GM12892 (cell line): Measurements from ENCODE around the gene OGDH.

Experiments
- POLR2A ChIP-seq: IDR thresholded peaks from 2 replicates; pipeline ENCODE4 v1.6.1; 2011; ENCODE audit warnings: low read depth, low read length, control low read depth
- POLR2AphosphoS5 ChIP-seq: IDR thresholded peaks from 2 replicates; pipeline ENCODE4 v1.6.1; 2011; ENCODE audit warnings: low read depth, low read length, control low read depth
- TAF1 ChIP-seq: IDR thresholded peaks from 2 replicates; pipeline ENCODE4 v1.6.1; 2011; ENCODE audit warnings: low read depth, mild to moderate bottlenecking, control low read depth, low read length, borderline replicate concordance

DNA sequence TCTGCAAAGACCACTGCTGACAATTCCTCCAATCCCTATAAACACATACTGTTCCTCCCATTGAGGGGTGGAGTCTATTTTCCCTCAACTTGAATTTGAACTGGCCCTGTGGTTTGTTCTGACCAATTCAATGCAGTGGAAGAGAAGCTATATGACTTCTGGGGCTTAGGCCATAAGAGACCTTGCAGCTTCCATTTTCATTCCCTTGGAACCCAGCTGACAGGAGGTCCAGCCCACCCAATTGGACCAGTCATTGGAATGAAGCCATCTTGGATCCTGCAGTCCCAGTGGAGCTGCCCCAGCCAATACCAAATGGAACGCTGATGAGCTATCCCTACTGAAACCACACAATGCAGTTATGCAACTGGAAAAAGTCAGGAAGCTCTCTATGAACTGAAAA lies 15.5 kb upstream of the OGDH start:
- TF ChIP-seq TAF1 (no peak), POLR2AphosphoS5 (no peak), POLR2A (no peak)
